NCI-H748 (cell line): ENCODE results near the gene CDKAL1.
"Not testable (repeated sequence)": the region's sequence is repeated elsewhere in the genome, so short reads cannot be mapped to it uniquely, and the experiment has no call there.

Source experiments
- DNase-seq: peaks from one replicate; lab custom pipeline; 2025; ENCODE audit not compliant: unreplicated experiment; lab: John Stamatoyannopoulos, UW

CDKAL1 gene

GRCh38 chr6:20589266-20589665 is 55.0 kb downstream of the CDKAL1 start:
- DNase-seq = peak; percentile 39

- not testable (repeated sequence) for DNase-seq
These were observed 56.2 kb downstream of the CDKAL1 start for GRCh38 chr6:20590476-20590875.

- DNase-seq = not testable (repeated sequence)
These were observed 60.1 kb downstream of the CDKAL1 start for GRCh38 chr6:20594299-20594853.

GRCh38 chr6:20599302-20600051 is 65.2 kb downstream of the CDKAL1 start:
- no peak for DNase-seq

GRCh38 chr6:20600831-20601230 is 66.6 kb downstream of the CDKAL1 start:
- no peak for DNase-seq

GRCh38 chr6:20604159-20604558 is 69.9 kb downstream of the CDKAL1 start:
- no peak for DNase-seq

GRCh38 chr6:20605061-20605460 is 70.8 kb downstream of the CDKAL1 start:
- DNase-seq = no peak

- DNase-seq = no peak
These were observed 71.3 kb downstream of the CDKAL1 start for GRCh38 chr6:20605581-20605980.

- DNase-seq = no peak
These were observed 72.6 kb downstream of the CDKAL1 start for GRCh38 chr6:20606831-20607230.

- no peak for DNase-seq
These were observed 74.1 kb downstream of the CDKAL1 start for GRCh38 chr6:20608356-20608755.

- DNase-seq = no peak
These were observed 74.6 kb downstream of the CDKAL1 start for GRCh38 chr6:20608905-20609304.

GRCh38 chr6:20609924-20610323 is 75.7 kb downstream of the CDKAL1 start:
- DNase-seq = not testable (repeated sequence)

GRCh38 chr6:20610636-20611370 is 76.5 kb downstream of the CDKAL1 start:
- no peak for DNase-seq

- DNase-seq = not testable (repeated sequence)
These were observed 83.3 kb downstream of the CDKAL1 start for GRCh38 chr6:20617537-20617936.

- no peak for DNase-seq
These were observed 85.8 kb downstream of the CDKAL1 start for GRCh38 chr6:20620043-20620442.

GRCh38 chr6:20623761-20624160 is 89.5 kb downstream of the CDKAL1 start:
- no peak for DNase-seq

- no peak for DNase-seq
These were observed 91.9 kb downstream of the CDKAL1 start for GRCh38 chr6:20626165-20626564.

GRCh38 chr6:20629509-20629908 is 95.3 kb downstream of the CDKAL1 start:
- DNase-seq = no peak

- peak; percentile 68 for DNase-seq
These were observed 95.9 kb downstream of the CDKAL1 start for GRCh38 chr6:20630136-20630535.

GRCh38 chr6:20630617-20631548 is 96.6 kb downstream of the CDKAL1 start:
- DNase-seq = peak; percentile 91

GRCh38 chr6:20631549-20631924 is 97.3 kb downstream of the CDKAL1 start:
- no peak for DNase-seq
